Measurements from ENCODE around the gene TSPAN9.

DNA sequence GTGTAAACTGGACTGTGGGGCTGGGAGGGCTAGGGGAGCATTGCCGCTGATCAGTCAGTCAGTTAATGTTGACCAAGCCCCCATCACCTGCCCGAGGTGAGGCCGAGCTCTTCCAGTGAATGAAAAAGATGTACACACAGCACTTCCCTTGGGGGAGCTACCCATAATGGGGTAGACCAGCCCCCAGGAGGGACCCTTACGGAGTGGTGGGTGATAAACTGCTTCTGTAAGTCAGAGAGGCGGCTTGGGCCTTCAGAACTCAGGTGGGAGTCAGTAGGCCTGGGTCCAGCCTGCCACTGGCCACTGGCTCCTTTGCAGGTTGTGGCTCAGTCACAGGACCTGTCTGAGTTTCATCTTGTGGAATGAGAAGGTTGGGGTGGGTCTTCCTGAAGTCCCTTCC is 43.5 kb downstream of the TSPAN9 start:
- TF ChIP-seq, protein P1, sequence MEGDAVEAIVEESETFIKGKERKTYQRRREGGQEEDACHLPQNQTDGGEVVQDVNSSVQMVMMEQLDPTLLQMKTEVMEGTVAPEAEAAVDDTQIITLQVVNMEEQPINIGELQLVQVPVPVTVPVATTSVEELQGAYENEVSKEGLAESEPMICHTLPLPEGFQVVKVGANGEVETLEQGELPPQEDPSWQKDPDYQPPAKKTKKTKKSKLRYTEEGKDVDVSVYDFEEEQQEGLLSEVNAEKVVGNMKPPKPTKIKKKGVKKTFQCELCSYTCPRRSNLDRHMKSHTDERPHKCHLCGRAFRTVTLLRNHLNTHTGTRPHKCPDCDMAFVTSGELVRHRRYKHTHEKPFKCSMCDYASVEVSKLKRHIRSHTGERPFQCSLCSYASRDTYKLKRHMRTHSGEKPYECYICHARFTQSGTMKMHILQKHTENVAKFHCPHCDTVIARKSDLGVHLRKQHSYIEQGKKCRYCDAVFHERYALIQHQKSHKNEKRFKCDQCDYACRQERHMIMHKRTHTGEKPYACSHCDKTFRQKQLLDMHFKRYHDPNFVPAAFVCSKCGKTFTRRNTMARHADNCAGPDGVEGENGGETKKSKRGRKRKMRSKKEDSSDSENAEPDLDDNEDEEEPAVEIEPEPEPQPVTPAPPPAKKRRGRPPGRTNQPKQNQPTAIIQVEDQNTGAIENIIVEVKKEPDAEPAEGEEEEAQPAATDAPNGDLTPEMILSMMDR (conservative IDR thresholded peaks at IDR 0.05; ENCODE audit: low read depth, low read length): no peak
- TF ChIP-seq EZH2 (IDR thresholded peaks at IDR 0.05; ENCODE audit: borderline replicate concordance, low read depth, low read length, poor library complexity, severe bottlenecking): no peak
